HepG2 (cell line): ENCODE results near the gene SUCLG1. TPM values are rescaled to one million over a fixed set of nuclear protein-coding genes. Genes with fewer than 3 reads are reported as not detected.
A peak's percentile ranks its signal among the peaks of the same experiment; 100 is the strongest.

Source experiments
- CHD2 ChIP-seq: IDR thresholded peaks from 2 replicates; pipeline ENCODE4 v1.6.1; 2011; ENCODE audit warnings: low read depth, low read length, improper control_type of control experiment
- EED ChIP-seq: sonication (generic); formaldehyde crosslinking; IDR thresholded peaks from 2 replicates; pipeline ENCODE4 v1.5.0; 2020; ENCODE audit warnings: mild to moderate bottlenecking, missing genetic modification reagents
- ISL2 ChIP-seq: sonication (generic); formaldehyde crosslinking; IDR thresholded peaks from 2 replicates; pipeline ENCODE4 v1.5.0; 2020; ENCODE audit warnings: missing genetic modification reagents
- KLF15 ChIP-seq: sonication (generic); formaldehyde crosslinking; IDR thresholded peaks from 2 replicates; pipeline ENCODE4 v1.8.1; 2023; ENCODE audit warnings: borderline replicate concordance, mild to moderate bottlenecking, inconsistent platforms, missing genetic modification reagents, mixed read lengths
- MAFG ChIP-seq: sonication (generic); formaldehyde crosslinking; IDR thresholded peaks from 2 replicates; pipeline ENCODE4 v1.5.1; 2020; ENCODE audit warnings: mild to moderate bottlenecking, missing genetic modification reagents
- NONO ChIP-seq, 2 experiments: fragments of 450-650 bp in 1 of 2; sonication (generic) in 1 of 2; formaldehyde crosslinking in 1 of 2; IDR thresholded peaks in 1 of 2; conservative IDR thresholded peaks in 1 of 2; 2 replicates each; pipeline versions ENCODE4 v1.6.1 to v1.8.0; 2017 to 2022; ENCODE audit warnings: mild to moderate bottlenecking in 1 of 2, missing genetic modification reagents in 1 of 2, moderate library complexity in 1 of 2
- PHF5A ChIP-seq: IDR thresholded peaks from one replicate; pipeline ENCODE4 v1.6.1; 2018; ENCODE audit warnings: low read depth, missing genetic modification reagents; ENCODE audit not compliant: unreplicated experiment
- REXO4 ChIP-seq: sonication (generic); formaldehyde crosslinking; IDR thresholded peaks from 2 replicates; pipeline ENCODE4 v1.8.0; 2022; ENCODE audit warnings: missing genetic modification reagents, mild to moderate bottlenecking, borderline replicate concordance
- SKI ChIP-seq: fragments of 450-650 bp; IDR thresholded peaks from one replicate; pipeline ENCODE4 v1.6.1; 2018; ENCODE audit warnings: mild to moderate bottlenecking; ENCODE audit not compliant: partially characterized antibody
- TP53 ChIP-seq: sonication (generic); formaldehyde crosslinking; conservative IDR thresholded peaks from 2 replicates; pipeline ENCODE4 v1.4.0; 2020; ENCODE audit warnings: missing genetic modification reagents
- ZBTB20 ChIP-seq: sonication (generic); formaldehyde crosslinking; IDR thresholded peaks from 2 replicates; pipeline ENCODE4 v1.8.1; 2023; ENCODE audit warnings: missing genetic modification reagents, low read depth, mild to moderate bottlenecking, borderline replicate concordance
- ZNF841 ChIP-seq: sonication (generic); formaldehyde crosslinking; IDR thresholded peaks from 2 replicates; pipeline ENCODE4 v1.8.1; 2023; ENCODE audit warnings: missing genetic modification reagents, borderline replicate concordance
- ZNF883 ChIP-seq: sonication (generic); formaldehyde crosslinking; IDR thresholded peaks from 2 replicates; pipeline ENCODE4 v1.5.1; 2020; ENCODE audit warnings: mild to moderate bottlenecking, missing genetic modification reagents; ENCODE audit errors: not compliant biosample characterization
- polyA plus RNA-seq, 8 experiments: library from polyadenylated mRNA; depleted of rRNA in 3 of 8; stranded (reverse) in 7 of 8; unstranded in 1 of 8; fragments of >200 nt; fragmentation: Illumina TruSeq in 4 of 8; extraction: Trizol in 4 of 8; gene quantifications; 2 replicates each; pipeline versions ENCODE4 v1.2.1 to v1.2.3, GENCODE V29; 2011 to 2016; ENCODE audit warnings: low read depth in 4 of 8, missing spikeins in 1 of 8, mixed read lengths in 1 of 8; ENCODE audit not compliant: insufficient read depth in 1 of 8
- total RNA-seq, 5 experiments: library from RNA; depleted of rRNA; stranded (reverse); fragments of >200 nt; fragmentation: Illumina TruSeq; extraction: Trizol; gene quantifications; 2 replicates each; pipeline ENCODE4 v1.2.3, GENCODE V29; 2016; ENCODE audit warnings: low read depth in 1 of 5
- TF ChIP-seq, protein P1 (sequence below): sonication (generic); formaldehyde crosslinking; IDR thresholded peaks from 2 replicates; pipeline ENCODE4 v1.5.0; 2020; ENCODE audit warnings: missing genetic modification reagents
- TF ChIP-seq, protein P2 (sequence below): sonication (generic); formaldehyde crosslinking; IDR thresholded peaks from 2 replicates; pipeline ENCODE4 v1.4.0; 2020; ENCODE audit warnings: missing genetic modification reagents
- TF ChIP-seq, protein P3 (sequence below): sonication (generic); formaldehyde crosslinking; conservative IDR thresholded peaks from 2 replicates; pipeline ENCODE4 v1.4.0; 2020; ENCODE audit warnings: missing genetic modification reagents
- TF ChIP-seq, protein P4 (sequence below): sonication (generic); formaldehyde crosslinking; IDR thresholded peaks from 2 replicates; pipeline ENCODE4 v1.4.0; 2020; ENCODE audit warnings: low read depth, missing genetic modification reagents
- TF ChIP-seq, protein P5 (sequence below): sonication (generic); formaldehyde crosslinking; IDR thresholded peaks from 2 replicates; pipeline ENCODE4 v1.4.0; 2020; ENCODE audit warnings: missing genetic modification reagents

SUCLG1 gene
- total and polyA plus RNA-seq, 2 of the 13 experiments (the other 11 are each of a cell fraction or from before 2014, with no cell fraction given) = 58.7 to 121 TPM

DNA sequence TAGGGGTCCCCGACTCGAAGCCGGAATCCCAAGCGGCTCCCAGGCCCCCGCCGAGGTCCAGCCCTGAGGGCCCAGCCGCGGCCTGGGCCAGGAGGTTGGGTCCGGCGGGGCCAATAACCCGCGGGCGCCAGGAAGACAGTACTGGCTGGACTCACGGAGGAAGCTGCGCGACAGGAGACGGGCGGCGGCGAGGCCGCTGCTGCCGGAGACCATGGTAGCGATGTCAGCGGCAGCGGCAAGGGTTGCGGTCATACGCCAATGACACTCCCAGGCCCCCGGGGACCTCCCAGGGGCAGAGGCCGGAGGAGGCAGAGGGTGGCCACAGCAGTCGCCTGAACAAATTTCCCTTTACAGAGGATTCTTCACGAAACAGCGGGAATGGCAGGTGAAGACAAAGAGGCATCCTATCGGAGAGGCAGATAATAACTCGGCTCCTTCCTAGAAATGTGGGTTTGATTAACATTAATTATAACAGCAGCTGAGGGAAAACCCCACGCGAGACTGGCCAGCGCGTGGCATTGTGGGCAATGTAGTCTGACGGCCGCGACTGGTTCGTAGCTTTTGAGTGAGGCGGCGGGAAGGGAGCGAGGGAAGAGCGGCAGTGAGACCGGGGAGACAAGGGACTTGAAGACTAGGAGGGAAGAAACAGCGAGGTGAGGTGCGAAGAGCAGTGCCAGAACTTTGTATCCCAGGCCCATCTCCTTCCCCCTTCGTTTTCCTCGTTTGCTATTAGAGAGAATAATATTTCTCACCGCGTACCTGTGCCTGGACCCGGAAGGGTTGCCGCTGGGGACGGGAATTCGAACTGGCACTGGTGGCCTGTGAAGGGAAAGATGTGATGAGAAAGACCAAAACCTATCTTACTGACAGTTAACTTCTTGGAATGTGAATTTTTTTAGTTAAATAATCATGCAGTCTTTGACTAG, at the start of gene SUCLG1 (continued):
- TF ChIP-seq, protein P1, sequence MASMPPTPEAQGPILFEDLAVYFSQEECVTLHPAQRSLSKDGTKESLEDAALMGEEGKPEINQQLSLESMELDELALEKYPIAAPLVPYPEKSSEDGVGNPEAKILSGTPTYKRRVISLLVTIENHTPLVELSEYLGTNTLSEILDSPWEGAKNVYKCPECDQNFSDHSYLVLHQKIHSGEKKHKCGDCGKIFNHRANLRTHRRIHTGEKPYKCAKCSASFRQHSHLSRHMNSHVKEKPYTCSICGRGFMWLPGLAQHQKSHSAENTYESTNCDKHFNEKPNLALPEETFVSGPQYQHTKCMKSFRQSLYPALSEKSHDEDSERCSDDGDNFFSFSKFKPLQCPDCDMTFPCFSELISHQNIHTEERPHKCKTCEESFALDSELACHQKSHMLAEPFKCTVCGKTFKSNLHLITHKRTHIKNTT (CRISPR knock-in tag) = no peak
- TF ChIP-seq ISL2 (no peak), CHD2 (peak; percentile 94), TP53 (CRISPR knock-in tag) (no peak), PHF5A (CRISPR knock-in tag) (no peak), EED (CRISPR knock-in tag) (no peak), NONO (IDR thresholded peaks at IDR 0.05) (no peak), NONO (CRISPR knock-in tag; conservative IDR thresholded peaks at IDR 0.05) (peak; percentile 85), SKI (no peak), ZNF883 (CRISPR knock-in tag) (peak; percentile 72), REXO4 (CRISPR knock-in tag) (no peak; the same call in 1 of the 2 replicates), KLF15 (CRISPR knock-in tag) (no peak), ZBTB20 (CRISPR knock-in tag) (peak; percentile 55; the same call in 1 of the 2 replicates), ZNF841 (CRISPR knock-in tag) (no peak), MAFG (CRISPR knock-in tag) (no peak)
- TF ChIP-seq, protein P2, sequence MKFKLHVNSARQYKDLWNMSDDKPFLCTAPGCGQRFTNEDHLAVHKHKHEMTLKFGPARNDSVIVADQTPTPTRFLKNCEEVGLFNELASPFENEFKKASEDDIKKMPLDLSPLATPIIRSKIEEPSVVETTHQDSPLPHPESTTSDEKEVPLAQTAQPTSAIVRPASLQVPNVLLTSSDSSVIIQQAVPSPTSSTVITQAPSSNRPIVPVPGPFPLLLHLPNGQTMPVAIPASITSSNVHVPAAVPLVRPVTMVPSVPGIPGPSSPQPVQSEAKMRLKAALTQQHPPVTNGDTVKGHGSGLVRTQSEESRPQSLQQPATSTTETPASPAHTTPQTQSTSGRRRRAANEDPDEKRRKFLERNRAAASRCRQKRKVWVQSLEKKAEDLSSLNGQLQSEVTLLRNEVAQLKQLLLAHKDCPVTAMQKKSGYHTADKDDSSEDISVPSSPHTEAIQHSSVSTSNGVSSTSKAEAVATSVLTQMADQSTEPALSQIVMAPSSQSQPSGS (CRISPR knock-in tag) = no peak
- TF ChIP-seq, protein P3, sequence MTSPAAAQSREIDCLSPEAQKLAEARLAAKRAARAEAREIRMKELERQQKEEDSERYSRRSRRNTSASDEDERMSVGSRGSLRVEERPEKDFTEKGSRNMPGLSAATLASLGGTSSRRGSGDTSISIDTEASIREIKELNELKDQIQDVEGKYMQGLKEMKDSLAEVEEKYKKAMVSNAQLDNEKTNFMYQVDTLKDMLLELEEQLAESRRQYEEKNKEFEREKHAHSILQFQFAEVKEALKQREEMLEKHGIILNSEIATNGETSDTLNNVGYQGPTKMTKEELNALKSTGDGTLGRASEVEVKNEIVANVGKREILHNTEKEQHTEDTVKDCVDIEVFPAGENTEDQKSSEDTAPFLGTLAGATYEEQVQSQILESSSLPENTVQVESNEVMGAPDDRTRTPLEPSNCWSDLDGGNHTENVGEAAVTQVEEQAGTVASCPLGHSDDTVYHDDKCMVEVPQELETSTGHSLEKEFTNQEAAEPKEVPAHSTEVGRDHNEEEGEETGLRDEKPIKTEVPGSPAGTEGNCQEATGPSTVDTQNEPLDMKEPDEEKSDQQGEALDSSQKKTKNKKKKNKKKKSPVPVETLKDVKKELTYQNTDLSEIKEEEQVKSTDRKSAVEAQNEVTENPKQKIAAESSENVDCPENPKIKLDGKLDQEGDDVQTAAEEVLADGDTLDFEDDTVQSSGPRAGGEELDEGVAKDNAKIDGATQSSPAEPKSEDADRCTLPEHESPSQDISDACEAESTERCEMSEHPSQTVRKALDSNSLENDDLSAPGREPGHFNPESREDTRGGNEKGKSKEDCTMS (CRISPR knock-in tag) = no peak
- TF ChIP-seq, protein P4, sequence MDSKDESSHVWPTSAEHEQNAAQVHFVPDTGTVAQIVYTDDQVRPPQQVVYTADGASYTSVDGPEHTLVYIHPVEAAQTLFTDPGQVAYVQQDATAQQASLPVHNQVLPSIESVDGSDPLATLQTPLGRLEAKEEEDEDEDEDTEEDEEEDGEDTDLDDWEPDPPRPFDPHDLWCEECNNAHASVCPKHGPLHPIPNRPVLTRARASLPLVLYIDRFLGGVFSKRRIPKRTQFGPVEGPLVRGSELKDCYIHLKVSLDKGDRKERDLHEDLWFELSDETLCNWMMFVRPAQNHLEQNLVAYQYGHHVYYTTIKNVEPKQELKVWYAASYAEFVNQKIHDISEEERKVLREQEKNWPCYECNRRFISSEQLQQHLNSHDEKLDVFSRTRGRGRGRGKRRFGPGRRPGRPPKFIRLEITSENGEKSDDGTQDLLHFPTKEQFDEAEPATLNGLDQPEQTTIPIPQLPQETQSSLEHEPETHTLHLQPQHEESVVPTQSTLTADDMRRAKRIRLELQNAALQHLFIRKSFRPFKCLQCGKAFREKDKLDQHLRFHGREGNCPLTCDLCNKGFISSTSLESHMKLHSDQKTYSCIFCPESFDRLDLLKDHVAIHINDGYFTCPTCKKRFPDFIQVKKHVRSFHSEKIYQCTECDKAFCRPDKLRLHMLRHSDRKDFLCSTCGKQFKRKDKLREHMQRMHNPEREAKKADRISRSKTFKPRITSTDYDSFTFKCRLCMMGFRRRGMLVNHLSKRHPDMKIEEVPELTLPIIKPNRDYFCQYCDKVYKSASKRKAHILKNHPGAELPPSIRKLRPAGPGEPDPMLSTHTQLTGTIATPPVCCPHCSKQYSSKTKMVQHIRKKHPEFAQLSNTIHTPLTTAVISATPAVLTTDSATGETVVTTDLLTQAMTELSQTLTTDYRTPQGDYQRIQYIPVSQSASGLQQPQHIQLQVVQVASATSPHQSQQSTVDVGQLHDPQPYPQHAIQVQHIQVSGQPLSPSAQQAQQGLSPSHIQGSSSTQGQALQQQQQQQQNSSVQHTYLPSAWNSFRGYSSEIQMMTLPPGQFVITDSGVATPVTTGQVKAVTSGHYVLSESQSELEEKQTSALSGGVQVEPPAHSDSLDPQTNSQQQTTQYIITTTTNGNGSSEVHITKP = 0 out of 2 replicates have a peak, but pooled peaks have one; percentile 9
- TF ChIP-seq, protein P5, sequence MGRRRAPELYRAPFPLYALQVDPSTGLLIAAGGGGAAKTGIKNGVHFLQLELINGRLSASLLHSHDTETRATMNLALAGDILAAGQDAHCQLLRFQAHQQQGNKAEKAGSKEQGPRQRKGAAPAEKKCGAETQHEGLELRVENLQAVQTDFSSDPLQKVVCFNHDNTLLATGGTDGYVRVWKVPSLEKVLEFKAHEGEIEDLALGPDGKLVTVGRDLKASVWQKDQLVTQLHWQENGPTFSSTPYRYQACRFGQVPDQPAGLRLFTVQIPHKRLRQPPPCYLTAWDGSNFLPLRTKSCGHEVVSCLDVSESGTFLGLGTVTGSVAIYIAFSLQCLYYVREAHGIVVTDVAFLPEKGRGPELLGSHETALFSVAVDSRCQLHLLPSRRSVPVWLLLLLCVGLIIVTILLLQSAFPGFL (CRISPR knock-in tag) = no peak
